ENCODE data around the gene SHLD2. TPM values are rescaled to one million over a fixed set of nuclear protein-coding genes. Genes with fewer than 3 reads are reported as not detected.
A peak's percentile ranks its signal among the peaks of the same experiment; 100 is the strongest.
"Not testable (repeated sequence)": the region's sequence is repeated elsewhere in the genome, so short reads cannot be mapped to it uniquely, and the experiment has no call there.

The SHLD2 gene
- total RNA-seq, 1 donor from 2014 or later, result 8.4 TPM

DNA sequence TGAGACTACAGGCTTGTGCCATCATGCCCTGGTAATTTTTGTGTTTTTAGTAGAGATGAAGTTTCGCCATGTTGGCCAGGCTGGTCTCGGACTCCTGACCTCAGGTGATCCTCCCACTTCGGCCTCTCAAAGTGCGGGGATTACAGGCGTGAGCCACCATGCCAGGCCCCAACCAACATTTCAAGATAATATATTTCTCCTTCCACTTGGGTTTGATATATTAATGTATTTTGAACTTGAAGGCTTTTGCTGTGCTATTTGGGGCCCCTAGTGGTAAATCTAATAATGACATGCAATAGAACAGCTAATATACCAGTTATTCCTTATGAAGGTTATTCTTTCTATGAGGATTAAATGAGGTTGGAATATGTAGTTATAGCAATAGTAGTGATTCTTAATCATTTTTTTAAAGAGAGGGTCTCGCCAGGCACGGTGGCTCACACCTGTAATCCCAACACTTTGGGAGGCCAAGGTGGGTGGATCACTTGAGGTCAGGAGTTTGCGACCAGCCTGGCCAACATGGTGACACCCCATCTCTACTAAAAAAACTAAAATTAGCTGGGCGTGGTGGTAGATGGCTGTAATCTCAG is 54.1 kb downstream of the SHLD2 start:
- H3K4me1 ChIP-seq; DNase-seq; H3K36me3 ChIP-seq; H3K27me3 ChIP-seq (ENCODE audit: low read depth); intact Hi-C loops (cut with micrococcal nuclease); H3K27ac ChIP-seq (replicated peaks); H3K4me3 ChIP-seq; H3K9me3 ChIP-seq (replicated peaks): not testable (repeated sequence)
- TF ChIP-seq, protein P1, sequence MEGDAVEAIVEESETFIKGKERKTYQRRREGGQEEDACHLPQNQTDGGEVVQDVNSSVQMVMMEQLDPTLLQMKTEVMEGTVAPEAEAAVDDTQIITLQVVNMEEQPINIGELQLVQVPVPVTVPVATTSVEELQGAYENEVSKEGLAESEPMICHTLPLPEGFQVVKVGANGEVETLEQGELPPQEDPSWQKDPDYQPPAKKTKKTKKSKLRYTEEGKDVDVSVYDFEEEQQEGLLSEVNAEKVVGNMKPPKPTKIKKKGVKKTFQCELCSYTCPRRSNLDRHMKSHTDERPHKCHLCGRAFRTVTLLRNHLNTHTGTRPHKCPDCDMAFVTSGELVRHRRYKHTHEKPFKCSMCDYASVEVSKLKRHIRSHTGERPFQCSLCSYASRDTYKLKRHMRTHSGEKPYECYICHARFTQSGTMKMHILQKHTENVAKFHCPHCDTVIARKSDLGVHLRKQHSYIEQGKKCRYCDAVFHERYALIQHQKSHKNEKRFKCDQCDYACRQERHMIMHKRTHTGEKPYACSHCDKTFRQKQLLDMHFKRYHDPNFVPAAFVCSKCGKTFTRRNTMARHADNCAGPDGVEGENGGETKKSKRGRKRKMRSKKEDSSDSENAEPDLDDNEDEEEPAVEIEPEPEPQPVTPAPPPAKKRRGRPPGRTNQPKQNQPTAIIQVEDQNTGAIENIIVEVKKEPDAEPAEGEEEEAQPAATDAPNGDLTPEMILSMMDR (IDR thresholded peaks at IDR 0.05; ENCODE audit: borderline replicate concordance), result peak; percentile 26

DNA sequence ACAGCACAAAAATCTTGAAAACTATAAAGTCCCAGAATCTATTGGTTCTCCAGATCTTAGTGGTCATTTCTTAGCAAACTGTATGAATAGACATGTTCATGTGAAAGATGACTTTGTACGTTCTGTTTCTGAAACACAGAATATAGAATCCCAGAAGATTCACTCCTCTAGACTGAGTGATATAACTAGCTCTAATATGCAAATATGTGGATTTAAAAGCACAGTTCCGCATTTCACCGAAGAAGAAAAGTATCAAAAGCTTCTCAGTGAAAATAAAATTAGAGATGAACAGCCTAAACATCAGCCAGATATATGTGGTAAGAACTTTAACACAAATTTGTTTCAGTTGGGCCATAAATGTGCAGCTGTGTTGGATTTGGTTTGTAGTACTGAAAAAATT is 56.5 kb downstream of the SHLD2 start:
- DNase-seq, result not testable (repeated sequence)

DNA sequence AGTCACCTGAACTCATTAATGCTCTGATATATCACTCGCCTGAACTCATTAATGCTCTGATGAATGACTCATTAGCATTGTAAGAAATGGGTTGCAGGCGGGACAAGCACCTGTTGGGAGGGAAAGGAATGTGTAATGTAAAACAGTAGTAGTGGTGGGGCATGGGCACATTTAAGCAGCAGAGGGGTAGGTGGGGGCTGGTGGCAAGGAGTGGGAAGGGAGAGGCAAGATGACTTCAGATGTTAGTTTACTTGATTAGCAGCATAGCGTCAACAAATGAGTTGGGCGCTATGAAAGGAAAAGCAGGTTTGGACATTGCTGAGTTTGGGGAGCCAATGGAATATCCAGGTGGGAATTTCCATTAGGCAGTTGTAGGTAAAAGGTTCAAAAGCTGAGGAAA is 61.8 kb downstream of the SHLD2 start:
- intact Hi-C loops (cut with micrococcal nuclease); H3K4me1 ChIP-seq; H3K36me3 ChIP-seq; DNase-seq; H3K9me3 ChIP-seq (replicated peaks); H3K27me3 ChIP-seq (ENCODE audit: low read depth); H3K27ac ChIP-seq (replicated peaks); H3K4me3 ChIP-seq: not testable (repeated sequence)

More for the DNA sequence above, 56.5 kb downstream of the SHLD2 start:
- H3K4me1 ChIP-seq; H3K27ac ChIP-seq (replicated peaks); H3K27me3 ChIP-seq (ENCODE audit: low read depth); H3K9me3 ChIP-seq (replicated peaks); H3K36me3 ChIP-seq; H3K4me3 ChIP-seq; intact Hi-C loops (cut with micrococcal nuclease): not testable (repeated sequence)

DNA sequence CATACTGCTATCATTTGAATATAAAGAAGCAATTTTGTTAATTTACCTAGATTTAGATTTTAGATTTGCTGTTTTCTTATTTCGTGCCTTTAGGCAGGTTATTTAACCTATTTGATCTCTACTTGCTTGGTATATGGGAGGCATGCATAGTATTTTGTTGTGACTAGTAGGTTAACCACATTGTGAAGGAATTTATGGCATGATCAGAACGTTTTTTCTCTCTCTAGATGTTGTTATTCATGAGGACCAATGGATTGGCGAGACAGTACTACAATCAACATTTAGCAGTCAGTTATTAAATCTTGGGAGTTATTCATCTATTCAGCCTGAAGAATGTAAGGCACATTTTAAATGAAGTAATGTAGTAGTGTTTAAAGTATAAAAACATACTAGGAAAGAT is 62.8 kb downstream of the SHLD2 start:
- intact Hi-C loops (cut with micrococcal nuclease); H3K4me3 ChIP-seq; H3K9me3 ChIP-seq (replicated peaks); DNase-seq; H3K27me3 ChIP-seq (ENCODE audit: low read depth); H3K27ac ChIP-seq (replicated peaks); H3K36me3 ChIP-seq; H3K4me1 ChIP-seq: not testable (repeated sequence)

DNA sequence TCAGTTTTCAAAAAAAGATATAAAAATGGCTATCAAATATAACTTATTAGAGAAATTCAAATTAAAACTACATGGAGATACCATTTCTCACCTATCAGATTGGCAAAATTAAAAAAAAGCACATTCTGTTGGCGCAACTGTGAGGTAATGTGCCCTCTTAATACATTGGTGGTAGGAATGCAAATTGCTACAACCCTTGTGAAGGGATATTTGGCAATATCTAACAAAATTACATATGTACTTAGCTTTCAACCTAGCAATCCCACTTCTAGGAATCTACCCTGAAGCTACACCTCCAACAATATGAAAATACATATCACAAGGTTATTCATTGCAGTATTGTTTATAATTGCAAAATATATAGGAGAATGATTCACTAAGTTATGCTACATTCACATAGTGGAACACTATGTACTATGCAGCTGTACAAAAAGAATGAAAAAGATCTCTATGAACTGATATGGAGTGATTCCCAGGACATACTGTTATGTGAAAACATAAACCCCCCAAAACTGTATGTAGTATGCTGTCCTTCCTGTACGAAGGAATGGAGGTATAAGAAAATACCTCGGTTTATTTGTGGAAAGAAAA is 67.8 kb downstream of the SHLD2 start:
- intact Hi-C loops (cut with micrococcal nuclease); H3K27ac ChIP-seq (replicated peaks); DNase-seq; H3K27me3 ChIP-seq (ENCODE audit: low read depth); H3K36me3 ChIP-seq; H3K4me1 ChIP-seq; H3K4me3 ChIP-seq; H3K9me3 ChIP-seq (replicated peaks): not testable (repeated sequence)

DNA sequence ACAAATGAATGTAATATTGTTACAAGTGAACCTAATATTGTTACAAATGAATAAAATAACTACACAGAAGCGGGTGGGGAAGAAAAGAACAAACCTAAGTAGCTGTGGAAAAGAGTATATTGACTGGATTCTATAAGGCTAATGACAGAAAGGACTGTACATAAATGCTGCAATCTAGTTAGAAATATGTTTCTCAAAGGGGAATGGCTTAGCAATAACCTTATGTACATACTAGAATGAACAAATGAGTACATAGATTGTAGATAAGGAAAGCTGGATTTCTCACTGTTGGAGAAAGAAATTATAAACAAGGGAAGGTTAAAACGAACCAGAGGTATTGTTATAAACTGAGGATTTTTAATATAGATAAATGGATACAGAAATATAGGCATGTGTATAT is 68.4 kb downstream of the SHLD2 start:
- H3K9me3 ChIP-seq (replicated peaks); H3K36me3 ChIP-seq; H3K4me1 ChIP-seq; H3K4me3 ChIP-seq; DNase-seq; intact Hi-C loops (cut with micrococcal nuclease); H3K27me3 ChIP-seq (ENCODE audit: low read depth); H3K27ac ChIP-seq (replicated peaks): not testable (repeated sequence)

DNA sequence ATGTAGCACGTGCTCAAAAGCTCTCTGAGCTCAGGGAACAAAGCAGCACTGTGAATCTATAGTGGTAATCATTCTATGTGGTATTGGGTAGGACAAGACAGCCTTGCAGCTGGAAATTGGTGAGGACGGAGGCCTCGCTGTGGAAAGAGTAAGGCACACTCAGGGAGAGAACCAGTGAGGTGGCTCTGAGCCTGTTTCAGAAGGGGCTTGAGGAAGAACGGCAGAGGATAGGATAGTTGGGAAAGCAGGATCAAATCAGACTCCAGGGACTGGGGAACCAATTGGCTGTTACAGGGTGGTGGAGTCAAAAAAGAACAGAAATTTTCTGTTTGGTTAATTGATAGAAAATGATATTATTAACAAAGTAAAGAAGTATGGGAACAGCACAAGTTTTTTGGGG is 74.9 kb downstream of the SHLD2 start:
- H3K9me3 ChIP-seq (replicated peaks); H3K4me1 ChIP-seq; intact Hi-C loops (cut with micrococcal nuclease); DNase-seq; H3K27ac ChIP-seq (replicated peaks); H3K27me3 ChIP-seq (ENCODE audit: low read depth); H3K4me3 ChIP-seq; H3K36me3 ChIP-seq: not testable (repeated sequence)

DNA sequence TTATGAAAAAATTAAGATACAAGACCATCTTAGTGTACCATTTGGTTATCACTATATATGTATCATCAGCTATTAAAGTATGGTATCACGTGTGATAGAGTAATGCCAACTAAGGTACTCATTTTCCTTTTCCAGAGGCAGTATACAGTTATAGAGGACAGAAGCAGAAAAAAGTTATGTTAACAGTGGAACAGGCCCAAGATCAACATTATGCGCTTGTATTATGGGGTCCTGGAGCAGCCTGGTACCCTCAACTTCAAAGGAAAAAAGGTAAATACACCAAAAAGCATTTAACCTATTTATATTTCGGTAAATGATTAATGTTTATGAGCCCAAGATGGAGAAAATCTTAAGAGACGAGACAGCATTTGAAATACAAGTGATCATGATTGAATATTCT is 75.7 kb downstream of the SHLD2 start:
- intact Hi-C loops (cut with micrococcal nuclease); DNase-seq; H3K27me3 ChIP-seq (ENCODE audit: low read depth); H3K4me1 ChIP-seq; H3K9me3 ChIP-seq (replicated peaks); H3K36me3 ChIP-seq; H3K27ac ChIP-seq (replicated peaks); H3K4me3 ChIP-seq: not testable (repeated sequence)

DNA sequence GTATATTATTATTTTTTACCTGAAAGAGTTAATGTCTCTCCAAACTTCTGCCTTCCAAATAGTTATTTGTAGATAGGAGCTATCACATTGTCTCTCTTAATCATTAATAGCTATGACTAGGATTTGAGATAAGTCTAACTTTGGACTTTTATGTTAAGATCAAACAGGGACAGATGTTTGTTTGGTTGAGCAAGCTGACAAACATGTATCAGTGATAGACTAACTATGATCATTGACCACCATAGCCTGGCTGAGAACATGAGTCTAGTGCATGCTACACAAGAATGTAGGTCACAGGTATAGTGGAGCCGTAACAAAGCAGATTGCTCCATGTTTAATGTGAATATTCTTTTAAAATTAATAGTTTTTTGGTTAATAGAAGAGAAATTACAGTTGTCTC is 76.7 kb downstream of the SHLD2 start:
- H3K27me3 ChIP-seq (ENCODE audit: low read depth); H3K4me1 ChIP-seq; H3K9me3 ChIP-seq (replicated peaks); H3K27ac ChIP-seq (replicated peaks); H3K36me3 ChIP-seq; H3K4me3 ChIP-seq; DNase-seq; intact Hi-C loops (cut with micrococcal nuclease): not testable (repeated sequence)

DNA sequence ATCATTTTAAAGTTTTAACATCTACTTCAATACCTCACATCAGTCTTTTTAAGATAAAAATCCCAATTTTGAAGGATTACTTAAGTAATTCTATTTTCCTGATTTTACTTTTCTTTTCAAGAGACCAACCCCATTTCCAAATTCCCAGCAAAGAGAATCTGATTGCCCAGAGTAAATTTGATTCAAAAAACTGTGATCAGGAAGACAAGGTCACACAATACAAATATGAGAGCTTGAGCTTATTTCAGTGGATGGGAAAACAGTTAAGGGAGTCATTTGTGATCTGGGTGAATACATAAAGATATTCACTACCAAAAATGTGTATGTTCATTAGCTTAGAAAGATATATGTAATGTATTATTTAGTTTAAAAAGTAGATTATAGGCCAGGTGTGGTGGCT is 77.2 kb downstream of the SHLD2 start:
- H3K27me3 ChIP-seq (ENCODE audit: low read depth); H3K4me3 ChIP-seq; H3K27ac ChIP-seq (replicated peaks); H3K36me3 ChIP-seq; H3K9me3 ChIP-seq (replicated peaks); intact Hi-C loops (cut with micrococcal nuclease); H3K4me1 ChIP-seq; DNase-seq: not testable (repeated sequence)

DNA sequence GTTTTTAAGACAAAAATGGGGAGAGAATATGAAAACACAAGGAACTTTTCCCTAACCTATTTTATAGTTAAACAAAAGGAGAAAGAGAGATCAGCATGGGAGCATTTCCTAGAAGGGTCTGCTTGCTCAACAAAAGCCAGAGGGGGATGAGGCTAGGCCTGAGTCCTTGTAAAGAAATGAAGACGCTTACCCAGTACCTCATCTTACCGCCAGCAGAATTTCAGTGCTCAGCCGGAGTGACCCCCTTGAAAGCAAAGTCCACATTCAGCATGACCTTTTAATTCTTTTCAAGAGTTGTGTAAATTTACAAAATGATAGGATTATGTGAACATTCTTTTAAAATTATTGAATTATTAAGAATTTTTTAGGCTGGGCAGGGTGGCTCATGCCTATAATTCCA is 82.6 kb downstream of the SHLD2 start:
- H3K9me3 ChIP-seq (replicated peaks); H3K4me1 ChIP-seq; H3K4me3 ChIP-seq; DNase-seq; intact Hi-C loops (cut with micrococcal nuclease); H3K27ac ChIP-seq (replicated peaks); H3K27me3 ChIP-seq (ENCODE audit: low read depth): not testable (repeated sequence)
- H3K36me3 ChIP-seq, result peaks cover 27% of the 10 kb centered on the region

DNA sequence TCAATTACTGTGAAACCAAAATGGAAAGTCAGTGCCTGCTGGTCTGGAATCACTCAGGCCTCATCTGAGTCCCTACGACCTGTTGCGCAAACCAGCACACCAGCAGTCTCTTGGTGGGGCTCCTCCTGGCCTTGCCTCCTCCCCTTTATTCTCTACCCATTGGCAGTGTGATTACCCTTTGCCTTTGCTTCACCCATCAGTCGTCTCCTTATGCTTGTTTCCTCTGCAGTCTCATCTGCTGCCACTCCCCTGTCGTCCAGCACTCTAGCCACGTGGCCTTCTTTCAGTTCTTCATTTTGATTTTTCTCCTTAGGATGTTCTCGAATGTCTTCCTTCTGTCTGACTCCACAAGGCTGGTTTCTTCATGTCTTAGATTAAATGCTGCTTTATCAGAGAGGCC is 89.4 kb downstream of the SHLD2 start:
- intact Hi-C loops (cut with micrococcal nuclease); H3K9me3 ChIP-seq (replicated peaks); H3K4me3 ChIP-seq; H3K27ac ChIP-seq (replicated peaks); H3K27me3 ChIP-seq (ENCODE audit: low read depth); H3K4me1 ChIP-seq; DNase-seq: not testable (repeated sequence)
- H3K36me3 ChIP-seq, result peaks cover 47% of the 10 kb centered on the region

DNA sequence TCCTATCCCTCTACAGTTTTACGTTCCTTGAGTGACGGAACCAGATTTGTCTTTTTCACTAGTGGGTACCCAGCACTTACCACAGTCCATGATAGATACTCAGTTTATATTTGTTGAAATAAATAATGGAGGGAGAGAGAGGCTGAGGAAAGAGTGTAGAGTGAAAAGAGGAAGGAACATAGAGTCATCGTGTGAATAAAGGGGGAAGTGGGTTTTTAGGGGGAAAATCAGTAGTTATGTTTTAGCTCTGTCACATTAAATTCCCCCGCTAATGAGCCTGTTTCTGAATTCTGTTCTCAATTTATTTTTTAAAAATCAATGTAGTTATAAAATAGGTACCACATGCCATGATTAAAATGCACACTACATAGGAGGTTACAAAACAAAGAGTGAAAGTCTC is 91.0 kb downstream of the SHLD2 start:
- H3K27me3 ChIP-seq (ENCODE audit: low read depth); H3K4me3 ChIP-seq; DNase-seq; intact Hi-C loops (cut with micrococcal nuclease); H3K4me1 ChIP-seq; H3K9me3 ChIP-seq (replicated peaks); H3K27ac ChIP-seq (replicated peaks): not testable (repeated sequence)
- peaks cover 37% of the 10 kb centered on the region for H3K36me3 ChIP-seq
